IMR-90 (cell line): ENCODE results near the gene AICDA.

Experiments
- BHLHE40 ChIP-seq: fragments of 150-350 bp; IDR thresholded peaks from 2 replicates; pipeline ENCODE4 v1.6.1; 2016; ENCODE audit warnings: mild to moderate bottlenecking, low read depth, low read length
- CTCF ChIP-seq: conservative IDR thresholded peaks from 2 replicates; pipeline ENCODE4 v1.5.1; 2012; ENCODE audit warnings: mild to moderate bottlenecking, low read depth, low read length, improper control_type of control experiment
- ELK1 ChIP-seq: fragments of 150-350 bp; IDR thresholded peaks from 2 replicates; pipeline ENCODE4 v1.6.1; 2016; ENCODE audit warnings: low read depth, mild to moderate bottlenecking, low read length, moderate library complexity, borderline replicate concordance
- FOS ChIP-seq: fragments of 150-350 bp; IDR thresholded peaks from 2 replicates; pipeline ENCODE4 v1.6.1; 2016; ENCODE audit warnings: low read depth, low read length
- MAFK ChIP-seq: IDR thresholded peaks from 2 replicates; pipeline ENCODE4 v1.6.1; 2012; ENCODE audit warnings: low read depth, low read length, improper control_type of control experiment
- MAZ ChIP-seq: IDR thresholded peaks from 2 replicates; pipeline ENCODE4 v1.6.1; 2012; ENCODE audit warnings: low read depth, mild to moderate bottlenecking, low read length, improper control_type of control experiment, moderate library complexity, borderline replicate concordance
- MXI1 ChIP-seq: IDR thresholded peaks from 2 replicates; pipeline ENCODE4 v1.6.1; 2012; ENCODE audit warnings: low read depth, mild to moderate bottlenecking, low read length, moderate library complexity, borderline replicate concordance
- NFE2L2 ChIP-seq: fragments of 150-350 bp; IDR thresholded peaks from 2 replicates; pipeline ENCODE4 v1.6.1; 2016; ENCODE audit warnings: low read depth, mild to moderate bottlenecking, low read length
- POLR2A ChIP-seq: IDR thresholded peaks from 2 replicates; pipeline ENCODE4 v1.6.1; 2012; ENCODE audit warnings: mild to moderate bottlenecking, low read depth, low read length
- RAD21 ChIP-seq: IDR thresholded peaks from 2 replicates; pipeline ENCODE4 v1.6.1; 2012; ENCODE audit warnings: low read length, improper control_type of control experiment
- RFX5 ChIP-seq: IDR thresholded peaks from 2 replicates; pipeline ENCODE4 v1.8.0; 2012; ENCODE audit warnings: low read depth, mild to moderate bottlenecking, low read length, moderate library complexity
- SMC3 ChIP-seq: fragments of 150-350 bp; IDR thresholded peaks from 2 replicates; pipeline ENCODE4 v1.6.1; 2016; ENCODE audit warnings: low read depth, mild to moderate bottlenecking, antibody characterized with exemption, low read length, moderate library complexity

- no peak for TF ChIP-seq POLR2A
- TF ChIP-seq CTCF = no peak
- TF ChIP-seq MXI1 = no peak
- no peak for TF ChIP-seq ELK1
- no peak for TF ChIP-seq FOS
- TF ChIP-seq RFX5 = no peak
- no peak for TF ChIP-seq RAD21
- TF ChIP-seq SMC3 = no peak
- no peak for TF ChIP-seq NFE2L2
- TF ChIP-seq MAZ = no peak
- no peak for TF ChIP-seq MAFK
- no peak for TF ChIP-seq BHLHE40
Observed at GRCh38 chr12:8636581-8636980, 23.9 kb upstream of the AICDA start.
